Measurements from ENCODE around the gene CD80.

Gene CD80

DNA sequence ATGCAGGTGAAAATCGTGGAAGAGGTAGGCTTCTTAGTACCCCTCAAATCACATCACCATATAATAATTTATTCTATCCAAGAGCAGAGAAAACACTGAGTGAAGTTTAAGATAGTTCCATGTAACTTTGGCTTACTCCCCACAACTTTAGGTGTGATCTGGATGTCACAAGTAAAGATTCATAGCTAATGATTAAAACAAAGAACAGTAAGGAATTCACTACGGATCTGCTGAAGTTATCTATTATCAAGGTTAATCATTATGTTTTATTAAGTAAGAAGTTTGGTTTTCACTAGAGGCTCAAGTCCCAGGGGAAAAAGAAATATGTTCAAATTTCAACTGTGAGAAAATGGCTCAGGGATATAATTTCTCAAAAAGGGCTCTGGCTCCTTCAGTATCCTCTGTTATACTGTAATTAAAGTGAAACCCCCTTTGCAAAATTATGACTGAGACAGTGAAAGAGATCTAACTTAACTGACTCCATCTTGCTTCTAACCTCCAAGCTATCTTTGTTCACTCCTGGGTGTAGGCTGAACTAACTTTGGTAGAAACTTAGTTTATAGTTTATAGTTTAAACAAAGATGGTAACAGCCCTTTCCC is 17.1 kb downstream of the CD80 start:
- no peak for DNase-seq

DNA sequence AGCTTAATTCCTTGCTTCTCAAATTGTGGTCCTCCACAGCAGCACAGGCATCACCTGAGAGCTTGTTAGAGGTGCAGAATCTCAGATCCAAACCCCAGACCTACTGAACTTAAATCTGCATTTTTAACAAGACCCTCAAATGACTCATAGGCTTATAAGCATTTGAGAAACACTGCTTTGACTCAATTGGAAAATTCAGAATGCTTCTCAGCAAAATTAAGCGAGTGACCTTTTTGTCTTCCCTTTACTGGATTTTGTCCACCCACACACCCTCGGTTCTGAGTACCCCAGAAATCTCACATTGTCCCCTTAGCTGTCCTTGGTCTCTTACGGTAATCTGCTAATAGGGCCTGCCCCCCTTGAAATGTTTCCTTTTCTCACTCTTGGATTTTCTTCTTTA is 17.9 kb downstream of the CD80 start:
- no peak for DNase-seq

GRCh38 chr3:119538772-119539171 is 20.6 kb downstream of the CD80 start:
- DNase-seq: no peak

GRCh38 chr3:119536757-119537156 is 22.7 kb downstream of the CD80 start:
- DNase-seq: no peak

DNA sequence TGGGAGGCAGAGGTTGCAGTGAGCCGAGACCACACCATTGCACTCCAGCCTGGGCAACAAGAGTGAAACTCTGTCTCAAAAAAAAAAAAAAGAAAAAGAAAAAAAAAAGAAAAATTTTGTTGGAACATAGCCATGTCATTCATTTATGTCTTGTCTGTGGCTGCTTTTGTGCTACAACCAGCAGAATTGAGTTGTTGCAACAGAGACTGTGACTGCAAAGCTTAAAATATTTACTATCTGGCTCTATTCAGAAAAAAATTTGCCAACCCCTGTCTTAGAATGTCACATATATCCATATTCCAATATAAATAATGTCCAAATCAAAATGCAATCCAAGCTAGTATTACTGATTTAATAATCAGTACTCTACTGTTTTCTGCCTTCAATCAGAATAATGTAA is 25.1 kb downstream of the CD80 start:
- DNase-seq: no peak

DNA sequence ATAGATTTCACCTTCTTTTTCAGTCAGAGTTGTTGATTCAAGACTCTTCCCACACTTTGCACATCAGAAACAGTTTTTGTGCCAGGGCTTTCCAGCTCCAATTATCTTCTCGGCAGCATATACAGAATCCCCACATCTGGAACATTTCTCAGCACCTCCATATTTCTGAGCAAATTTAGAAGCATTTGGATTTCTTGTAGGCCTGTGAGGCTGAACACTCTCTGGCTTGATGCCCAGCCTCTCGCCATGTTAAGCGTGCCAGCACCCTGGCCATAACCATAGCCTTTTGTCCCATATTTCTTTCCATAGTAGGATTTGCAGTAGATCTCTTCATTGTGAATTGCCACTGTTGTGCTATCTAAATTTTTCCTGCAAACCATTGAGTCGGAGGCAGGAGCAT is 28.3 kb downstream of the CD80 start:
- no peak for DNase-seq

GRCh38 chr3:119530456-119530855 is 29.0 kb downstream of the CD80 start:
- no peak for DNase-seq

DNA sequence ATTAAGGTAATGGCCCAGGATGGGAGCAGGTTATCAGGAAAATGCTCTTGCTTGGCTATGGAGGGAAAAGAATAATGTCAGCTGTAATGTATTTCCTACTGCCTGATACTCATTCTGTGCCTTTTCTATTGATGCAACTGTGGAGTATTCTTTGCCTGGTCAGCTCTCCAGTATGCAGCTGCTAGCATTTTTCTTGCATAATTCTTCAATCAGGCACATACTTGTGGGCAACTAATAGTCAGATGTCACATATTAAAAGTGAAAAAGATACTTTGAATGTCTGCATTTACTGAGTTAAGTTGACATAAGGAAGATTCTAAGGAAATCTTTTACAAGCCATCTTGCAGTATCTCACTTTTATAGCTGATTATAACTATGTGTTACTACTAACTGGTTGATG is 29.5 kb downstream of the CD80 start:
- DNase-seq: no peak

DNA sequence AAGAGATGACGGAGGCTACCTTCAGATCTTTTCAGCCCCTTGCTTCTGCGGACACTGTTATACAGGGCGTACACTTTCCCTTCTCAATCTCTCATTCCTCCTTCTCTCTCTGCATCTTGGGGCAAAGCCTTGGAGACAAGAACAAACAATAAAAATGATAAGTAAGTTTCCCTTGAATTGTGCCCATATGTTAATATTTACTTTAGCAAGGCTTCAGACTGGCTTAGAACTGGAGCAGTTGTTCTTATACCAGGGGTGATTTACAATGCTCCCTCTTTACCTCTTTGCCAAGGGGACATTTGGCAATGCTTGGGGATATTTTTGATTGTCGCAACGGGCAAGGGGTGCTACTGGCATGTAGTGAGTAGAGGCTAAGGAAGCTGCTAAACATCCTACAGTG is 31.7 kb downstream of the CD80 start:
- no peak for DNase-seq

- DNase-seq: no peak
Measured at GRCh38 chr3:119524931-119525662, 34.3 kb downstream of the CD80 start.

GRCh38 chr3:119518026-119518425 is 41.4 kb downstream of the CD80 start:
- no peak for DNase-seq

- no peak for DNase-seq
Measured at GRCh38 chr3:119517112-119517511, 42.3 kb downstream of the CD80 start.

GRCh38 chr3:119514637-119515036 is 44.8 kb downstream of the CD80 start:
- no peak for DNase-seq

DNA sequence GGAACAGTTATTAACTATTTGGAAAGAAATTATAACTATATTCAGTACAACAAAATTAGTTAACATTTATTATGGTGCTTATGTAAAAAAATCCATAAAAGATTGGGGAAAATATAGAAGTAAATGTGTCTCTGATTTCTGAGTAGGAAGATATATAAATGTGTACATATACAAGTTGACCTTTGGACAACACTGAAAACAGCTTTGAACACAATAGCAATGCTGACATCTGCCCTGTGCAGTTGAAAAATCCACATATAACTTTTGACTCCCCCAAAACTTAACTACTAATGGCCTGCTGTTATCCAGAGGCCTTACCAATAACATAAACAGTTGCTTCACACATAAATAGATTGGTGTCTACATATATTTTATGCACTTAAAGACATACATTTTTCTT is 48.7 kb downstream of the CD80 start:
- no peak for DNase-seq

- no peak for DNase-seq
Measured at GRCh38 chr3:119508172-119508845, 51.1 kb downstream of the CD80 start.

DNA sequence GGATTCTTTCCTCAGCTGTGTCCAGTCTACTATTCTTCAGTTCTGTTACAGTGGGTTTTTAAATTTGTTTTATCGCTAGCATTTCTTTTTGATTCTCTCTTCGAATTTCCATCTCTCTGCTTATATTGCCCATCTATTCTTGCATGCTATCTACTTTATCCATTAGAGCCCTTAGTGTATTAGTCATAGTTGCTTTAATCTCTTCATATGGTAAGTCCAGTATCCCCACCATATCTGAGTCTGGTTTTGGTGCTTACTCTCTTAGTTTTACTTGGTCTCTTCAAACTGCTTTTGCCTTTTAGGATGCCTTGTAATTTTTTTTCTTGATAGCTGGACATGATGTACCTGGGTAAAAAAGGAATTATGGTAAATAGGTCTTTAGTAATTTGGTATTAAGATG is 52.0 kb downstream of the CD80 start:
- no peak for DNase-seq

- DNase-seq: no peak
Measured at GRCh38 chr3:119506631-119507030, 52.8 kb downstream of the CD80 start.

DNA sequence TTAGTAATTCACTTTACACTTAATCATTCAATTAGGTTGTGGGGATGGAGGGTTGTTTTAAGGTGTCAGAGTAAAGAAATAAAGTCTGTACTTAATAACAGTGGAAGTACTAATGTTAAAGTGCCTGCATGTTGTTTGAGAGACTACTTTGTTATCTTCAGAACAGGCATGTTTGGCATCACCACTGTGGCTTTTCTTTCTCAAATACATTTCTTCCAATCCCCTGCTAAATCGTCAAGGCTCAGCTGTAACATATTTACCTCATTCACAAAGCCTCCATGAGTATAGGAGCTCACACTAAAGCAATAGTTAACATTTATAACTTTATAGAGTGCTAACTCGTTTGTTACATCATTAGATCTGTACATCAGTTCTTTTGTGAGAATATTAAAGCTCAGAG is 58.5 kb downstream of the CD80 start:
- DNase-seq: no peak

- no peak for DNase-seq
Measured at GRCh38 chr3:119500265-119500664, 59.1 kb downstream of the CD80 start.

GRCh38 chr3:119498186-119499011 is 61.0 kb downstream of the CD80 start, which contains the start of gene TIMMDC1:
TIMMDC1 (plus strand) TSS chr3:119498547; CDS start chr3:119498734, 187 bp downstream.
- peak; percentile 96 for DNase-seq

DNA sequence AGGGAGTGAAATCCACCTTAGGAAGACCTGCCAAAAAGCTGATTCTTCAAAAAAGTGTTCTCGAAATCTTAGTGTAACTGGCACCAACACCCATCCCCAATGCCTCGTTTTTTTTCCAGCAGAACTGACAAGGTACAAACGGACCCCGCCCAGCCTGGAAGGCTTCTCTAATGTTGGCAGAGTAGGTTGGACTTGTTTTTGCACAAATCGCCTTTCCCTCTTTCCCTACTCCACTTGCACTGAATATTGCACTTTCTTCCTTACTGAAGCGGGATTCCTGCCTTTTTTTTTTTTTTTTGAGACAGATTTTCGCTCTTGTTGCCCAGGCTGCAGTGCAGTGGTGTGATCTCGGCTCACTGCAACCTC is 61.6 kb downstream of the CD80 start:
- DNase-seq: peak; percentile 26

GRCh38 chr3:119494597-119494996 is 64.8 kb downstream of the CD80 start:
- DNase-seq: no peak

GRCh38 chr3:119492810-119493209 is 66.6 kb downstream of the CD80 start:
- DNase-seq: no peak

Measured in NCI-H1092 treated with DMSO at 0.1 percent for 48 hours (cell line).